Measurements from ENCODE around the gene CDKAL1.

The CDKAL1 gene

GRCh38 chr6:21201637-21202350, 667.5 kb downstream of the CDKAL1 start:
- no peak overlapping the region for H3K4me3 ChIP-seq (ENCODE audit: low read length)
- H3K9me3 ChIP-seq (ENCODE audit: control insufficient read depth, insufficient read depth, low read length): no peaks in the 10 kb centered on the region
- no CpG with 5 or more reads among the region's 10 CpGs for WGBS (ENCODE audit: insufficient coverage, insufficient read length)
- no peak overlapping the region for H3K27ac ChIP-seq (ENCODE audit: low read length)
- H3K27me3 ChIP-seq (ENCODE audit: control insufficient read depth, insufficient read depth, low read length): no peaks in the 10 kb centered on the region
- H3K4me1 ChIP-seq (ENCODE audit: control insufficient read depth, insufficient read depth, low read length): peaks cover 2% of the 10 kb centered on the region; the same call in 1 of the 2 replicates
- H3K36me3 ChIP-seq (ENCODE audit: control insufficient read depth, insufficient read depth, low read length): no peaks in the 10 kb centered on the region
- no peak for DNase-seq (ENCODE audit: low read depth, low spot score)

- H3K9me3 ChIP-seq (ENCODE audit: control insufficient read depth, insufficient read depth, low read length): no peaks in the 10 kb centered on the region
- no peak overlapping the region for H3K27ac ChIP-seq (ENCODE audit: low read length)
- no CpG with 5 or more reads among the region's 3 CpGs for WGBS (ENCODE audit: insufficient coverage, insufficient read length)
- no peak overlapping the region for H3K4me3 ChIP-seq (ENCODE audit: low read length)
- peaks cover 2% of the 10 kb centered on the region; the same call in 1 of the 2 replicates for H3K4me1 ChIP-seq (ENCODE audit: control insufficient read depth, insufficient read depth, low read length)
- DNase-seq (ENCODE audit: low read depth, low spot score): no peak
- no peaks in the 10 kb centered on the region for H3K36me3 ChIP-seq (ENCODE audit: control insufficient read depth, insufficient read depth, low read length)
- no peaks in the 10 kb centered on the region for H3K27me3 ChIP-seq (ENCODE audit: control insufficient read depth, insufficient read depth, low read length)
These were observed 668.3 kb downstream of the CDKAL1 start for GRCh38 chr6:21202521-21202920.

- no peak for DNase-seq (ENCODE audit: low read depth, low spot score)
- no peaks in the 10 kb centered on the region for H3K27me3 ChIP-seq (ENCODE audit: control insufficient read depth, insufficient read depth, low read length)
- H3K4me3 ChIP-seq (ENCODE audit: low read length): no peak overlapping the region
- WGBS (ENCODE audit: insufficient coverage, insufficient read length): no CpG with 5 or more reads among the region's 3 CpGs
- no peak overlapping the region for H3K27ac ChIP-seq (ENCODE audit: low read length)
- H3K9me3 ChIP-seq (ENCODE audit: control insufficient read depth, insufficient read depth, low read length): no peaks in the 10 kb centered on the region
- no peaks in the 10 kb centered on the region for H3K36me3 ChIP-seq (ENCODE audit: control insufficient read depth, insufficient read depth, low read length)
- no peaks in the 10 kb centered on the region for H3K4me1 ChIP-seq (ENCODE audit: control insufficient read depth, insufficient read depth, low read length)
These were observed 670.7 kb downstream of the CDKAL1 start for GRCh38 chr6:21204951-21205350.

GRCh38 chr6:21208081-21208795, 674.0 kb downstream of the CDKAL1 start:
- no peak overlapping the region for H3K27ac ChIP-seq (ENCODE audit: low read length)

GRCh38 chr6:21208796-21209186, 674.5 kb downstream of the CDKAL1 start:
- Histone ChIP-seq H3K4me1 (ENCODE audit: control insufficient read depth, insufficient read depth, low read length) (no peaks in the 10 kb centered on the region), H3K4me3 (ENCODE audit: low read length) (no peak overlapping the region), H3K27me3 (ENCODE audit: control insufficient read depth, insufficient read depth, low read length) (no peaks in the 10 kb centered on the region), H3K9me3 (ENCODE audit: control insufficient read depth, insufficient read depth, low read length) (no peaks in the 10 kb centered on the region), H3K27ac (ENCODE audit: low read length) (no peak overlapping the region), H3K36me3 (ENCODE audit: control insufficient read depth, insufficient read depth, low read length) (no peaks in the 10 kb centered on the region)
- no peak for DNase-seq (ENCODE audit: low read depth, low spot score)
- WGBS (ENCODE audit: insufficient coverage, insufficient read length): no CpG with 5 or more reads among the region's 5 CpGs

More at GRCh38 chr6:21208081-21208795, 674.0 kb downstream of the CDKAL1 start:
- H3K9me3 ChIP-seq (ENCODE audit: control insufficient read depth, insufficient read depth, low read length): no peaks in the 10 kb centered on the region
- H3K4me3 ChIP-seq (ENCODE audit: low read length): no peak overlapping the region
- WGBS (ENCODE audit: insufficient coverage, insufficient read length): 100% methylated on average over 3 of the region's 9 CpGs
- no peak for DNase-seq (ENCODE audit: low read depth, low spot score)
- H3K4me1 ChIP-seq (ENCODE audit: control insufficient read depth, insufficient read depth, low read length): no peaks in the 10 kb centered on the region
- no peaks in the 10 kb centered on the region for H3K36me3 ChIP-seq (ENCODE audit: control insufficient read depth, insufficient read depth, low read length)
- no peaks in the 10 kb centered on the region for H3K27me3 ChIP-seq (ENCODE audit: control insufficient read depth, insufficient read depth, low read length)

GRCh38 chr6:21213492-21213891, 679.2 kb downstream of the CDKAL1 start:
- no peak for DNase-seq (ENCODE audit: low read depth, low spot score)
- Histone ChIP-seq H3K27ac (ENCODE audit: low read length) (no peak overlapping the region), H3K27me3 (ENCODE audit: control insufficient read depth, insufficient read depth, low read length) (no peaks in the 10 kb centered on the region), H3K4me3 (ENCODE audit: low read length) (no peak overlapping the region), H3K4me1 (ENCODE audit: control insufficient read depth, insufficient read depth, low read length) (no peaks in the 10 kb centered on the region), H3K36me3 (ENCODE audit: control insufficient read depth, insufficient read depth, low read length) (no peaks in the 10 kb centered on the region), H3K9me3 (ENCODE audit: control insufficient read depth, insufficient read depth, low read length) (no peaks in the 10 kb centered on the region)
- no CpG with 5 or more reads among the region's 3 CpGs for WGBS (ENCODE audit: insufficient coverage, insufficient read length)

- DNase-seq (ENCODE audit: low read depth, low spot score): no peak
- Histone ChIP-seq H3K36me3 (ENCODE audit: control insufficient read depth, insufficient read depth, low read length) (no peaks in the 10 kb centered on the region), H3K9me3 (ENCODE audit: control insufficient read depth, insufficient read depth, low read length) (no peaks in the 10 kb centered on the region), H3K4me3 (ENCODE audit: low read length) (no peak overlapping the region), H3K4me1 (ENCODE audit: control insufficient read depth, insufficient read depth, low read length) (no peaks in the 10 kb centered on the region), H3K27me3 (ENCODE audit: control insufficient read depth, insufficient read depth, low read length) (no peaks in the 10 kb centered on the region), H3K27ac (ENCODE audit: low read length) (no peak overlapping the region)
- WGBS (ENCODE audit: insufficient coverage, insufficient read length): no CpG with 5 or more reads among the region's 5 CpGs
These were observed 680.6 kb downstream of the CDKAL1 start for GRCh38 chr6:21214738-21215448.

- no peak for DNase-seq (ENCODE audit: low read depth, low spot score)
- H3K4me3 ChIP-seq (ENCODE audit: low read length): no peak overlapping the region
- H3K36me3 ChIP-seq (ENCODE audit: control insufficient read depth, insufficient read depth, low read length): no peaks in the 10 kb centered on the region
- H3K27ac ChIP-seq (ENCODE audit: low read length): no peak overlapping the region
- H3K27me3 ChIP-seq (ENCODE audit: control insufficient read depth, insufficient read depth, low read length): no peaks in the 10 kb centered on the region
- H3K9me3 ChIP-seq (ENCODE audit: control insufficient read depth, insufficient read depth, low read length): no peaks in the 10 kb centered on the region
- H3K4me1 ChIP-seq (ENCODE audit: control insufficient read depth, insufficient read depth, low read length): no peaks in the 10 kb centered on the region
- WGBS (ENCODE audit: insufficient coverage, insufficient read length): no CpG with 5 or more reads among the region's 2 CpGs
These were observed 685.0 kb downstream of the CDKAL1 start for GRCh38 chr6:21219241-21219640.

GRCh38 chr6:21219856-21220255, 685.6 kb downstream of the CDKAL1 start:
- no peak for DNase-seq (ENCODE audit: low read depth, low spot score)
- no peaks in the 10 kb centered on the region for H3K4me1 ChIP-seq (ENCODE audit: control insufficient read depth, insufficient read depth, low read length)
- H3K4me3 ChIP-seq (ENCODE audit: low read length): no peak overlapping the region
- H3K36me3 ChIP-seq (ENCODE audit: control insufficient read depth, insufficient read depth, low read length): no peaks in the 10 kb centered on the region
- no peaks in the 10 kb centered on the region for H3K9me3 ChIP-seq (ENCODE audit: control insufficient read depth, insufficient read depth, low read length)
- H3K27ac ChIP-seq (ENCODE audit: low read length): no peak overlapping the region
- H3K27me3 ChIP-seq (ENCODE audit: control insufficient read depth, insufficient read depth, low read length): no peaks in the 10 kb centered on the region
- WGBS (ENCODE audit: insufficient coverage, insufficient read length): no CpG with 5 or more reads among the region's 7 CpGs

- H3K36me3 ChIP-seq (ENCODE audit: control insufficient read depth, insufficient read depth, low read length): no peaks in the 10 kb centered on the region
- H3K27ac ChIP-seq (ENCODE audit: low read length): no peak overlapping the region
- DNase-seq (ENCODE audit: low read depth, low spot score): no peak
- WGBS (ENCODE audit: insufficient coverage, insufficient read length): no CpG with 5 or more reads among the region's 5 CpGs
- H3K4me1 ChIP-seq (ENCODE audit: control insufficient read depth, insufficient read depth, low read length): no peaks in the 10 kb centered on the region
- no peak overlapping the region for H3K4me3 ChIP-seq (ENCODE audit: low read length)
- H3K27me3 ChIP-seq (ENCODE audit: control insufficient read depth, insufficient read depth, low read length): no peaks in the 10 kb centered on the region
- H3K9me3 ChIP-seq (ENCODE audit: control insufficient read depth, insufficient read depth, low read length): no peaks in the 10 kb centered on the region
These were observed 686.2 kb downstream of the CDKAL1 start for GRCh38 chr6:21220271-21220987.

All from iPS DF 6.9 (cell line).